ENCODE measurements around the gene SNN.

DNA sequence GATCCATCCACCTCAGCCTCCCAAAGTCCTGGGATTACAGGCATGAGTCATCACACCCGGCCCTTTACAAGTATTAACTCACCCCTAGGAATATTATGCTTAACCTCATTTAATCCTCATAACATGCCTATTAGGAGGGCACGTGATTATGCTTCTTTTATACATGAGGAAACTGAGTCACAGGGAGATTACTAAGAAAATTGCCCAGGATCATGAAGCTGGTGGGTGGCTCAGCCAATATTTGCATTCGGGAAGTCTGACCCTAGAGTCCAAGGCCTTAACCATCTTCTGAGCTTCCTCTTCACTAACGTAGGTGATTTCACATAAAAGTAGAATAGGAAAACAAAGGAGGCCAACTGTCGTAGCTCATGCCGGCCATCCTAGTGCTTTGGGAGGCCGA is 19.0 kb upstream of the SNN start:
- no peak for TF ChIP-seq CTCF (IDR thresholded peaks at IDR 0.05)
- TF ChIP-seq POLR2A (IDR thresholded peaks at IDR 0.05), result no peak
